GM10266 (cell line): Measurements from ENCODE around the gene ZNF831.

Experiments
- DNase-seq: peaks from one replicate; pipeline ENCODE4 v3.0.0; 2012; ENCODE audit errors: extremely low spot score
- CTCF ChIP-seq: IDR thresholded peaks from 2 replicates; pipeline ENCODE4 v1.5.1; 2012; ENCODE audit warnings: mild to moderate bottlenecking, low read depth; ENCODE audit not compliant: control insufficient read depth, insufficient read depth; ENCODE audit errors: missing control alignments

The ZNF831 gene

GRCh38 chr20:59151820-59152219 lies 11.8 kb upstream of the ZNF831 start:
- no peak for DNase-seq
- no peak for TF ChIP-seq CTCF

- no peak for TF ChIP-seq CTCF
These were observed 10.9 kb upstream of the ZNF831 start for GRCh38 chr20:59152559-59153354.

GRCh38 chr20:59153355-59153681 lies 10.3 kb upstream of the ZNF831 start:
- no peak for DNase-seq

More at GRCh38 chr20:59152559-59153354, 10.9 kb upstream of the ZNF831 start:
- no peak for DNase-seq

GRCh38 chr20:59153832-59154231 lies 9.8 kb upstream of the ZNF831 start:
- no peak for DNase-seq
- TF ChIP-seq CTCF = no peak

More at GRCh38 chr20:59153355-59153681, 10.3 kb upstream of the ZNF831 start:
- no peak for TF ChIP-seq CTCF

- TF ChIP-seq CTCF = no peak
- DNase-seq = no peak
These were observed 9.2 kb upstream of the ZNF831 start for GRCh38 chr20:59154317-59155013.

GRCh38 chr20:59157064-59157463 lies 6.6 kb upstream of the ZNF831 start:
- TF ChIP-seq CTCF = no peak
- DNase-seq = no peak

GRCh38 chr20:59157531-59157930 lies 6.1 kb upstream of the ZNF831 start:
- TF ChIP-seq CTCF = no peak
- no peak for DNase-seq
